ENCODE data around the gene RBM26.

Gene RBM26

GRCh38 chr13:79376843-79377242 is 29.2 kb downstream of the RBM26 start:
- Histone ChIP-seq H3K27ac (ENCODE audit: low read length) (no peak overlapping the region), H3K4me2 (ENCODE audit: low read depth, low read length) (no peak overlapping the region), H3K79me2 (ENCODE audit: low read length) (peaks cover 74% of the 10 kb centered on the region), H3K9me2 (replicated peaks; ENCODE audit: insufficient read depth, low read length) (no peaks in the 10 kb centered on the region), H3K36me3 (replicated peaks; ENCODE audit: insufficient read depth, low read length) (peaks cover 6% of the 10 kb centered on the region; the same call in 1 of the 2 replicates), H4K20me1 (ENCODE audit: insufficient read depth, low read length) (peaks cover 15% of the 10 kb centered on the region; the same call in 1 of the 2 replicates), H3K4me1 (ENCODE audit: low read length) (0 out of 2 replicates have a peak, but pooled peaks cover 5% of the 10 kb centered on the region), H3K27me3 (replicated peaks; ENCODE audit: insufficient read depth, low read length) (no peaks in the 10 kb centered on the region), H2AFZ (ENCODE audit: low read length) (no peak overlapping the region), H3K9ac (ENCODE audit: low read length) (no peak overlapping the region), H3F3A (ENCODE audit: insufficient read depth, low read length) (no peaks in the 10 kb centered on the region; the same call in 1 of the 2 replicates), H3K4me3 (ENCODE audit: low read length) (no peak overlapping the region), H3K9me3 (replicated peaks; ENCODE audit: insufficient read depth, low read length) (no peaks in the 10 kb centered on the region)
- no peak for DNase-seq
- TF ChIP-seq EZH2 (optimal IDR thresholded peaks at IDR 0.05; ENCODE audit: low read depth, low read length) (no peak), CTCF (IDR thresholded peaks at IDR 0.05; ENCODE audit: low read length) (no peak), EZH2phosphoT487 (IDR thresholded peaks at IDR 0.05; ENCODE audit: low read length) (no peak)

GRCh38 chr13:79374578-79374977 is 31.5 kb downstream of the RBM26 start:
- TF ChIP-seq EZH2phosphoT487 (IDR thresholded peaks at IDR 0.05; ENCODE audit: low read length) (no peak), EZH2 (optimal IDR thresholded peaks at IDR 0.05; ENCODE audit: low read depth, low read length) (no peak), CTCF (IDR thresholded peaks at IDR 0.05; ENCODE audit: low read length) (no peak)
- Histone ChIP-seq H3K4me3 (ENCODE audit: low read length) (no peak overlapping the region), H3F3A (ENCODE audit: insufficient read depth, low read length) (no peaks in the 10 kb centered on the region; the same call in 1 of the 2 replicates), H3K4me2 (ENCODE audit: low read depth, low read length) (no peak overlapping the region), H3K36me3 (replicated peaks; ENCODE audit: insufficient read depth, low read length) (peaks cover 10% of the 10 kb centered on the region), H4K20me1 (ENCODE audit: insufficient read depth, low read length) (peaks cover 6% of the 10 kb centered on the region; the same call in 1 of the 2 replicates), H3K27me3 (replicated peaks; ENCODE audit: insufficient read depth, low read length) (no peaks in the 10 kb centered on the region), H3K27ac (ENCODE audit: low read length) (no peak overlapping the region), H3K9ac (ENCODE audit: low read length) (no peak overlapping the region), H3K9me2 (replicated peaks; ENCODE audit: insufficient read depth, low read length) (no peaks in the 10 kb centered on the region), H3K79me2 (ENCODE audit: low read length) (peaks cover 73% of the 10 kb centered on the region), H2AFZ (ENCODE audit: low read length) (no peak overlapping the region), H3K9me3 (replicated peaks; ENCODE audit: insufficient read depth, low read length) (no peaks in the 10 kb centered on the region), H3K4me1 (ENCODE audit: low read length) (no peaks in the 10 kb centered on the region)
- DNase-seq, result no peak

- no peak overlapping the region for H3K4me3 ChIP-seq (ENCODE audit: low read length)
- no peak overlapping the region for H3K4me2 ChIP-seq (ENCODE audit: low read depth, low read length)
- H2AFZ ChIP-seq (ENCODE audit: low read length), result no peak overlapping the region
- no peaks in the 10 kb centered on the region for H3K27me3 ChIP-seq (replicated peaks; ENCODE audit: insufficient read depth, low read length)
- H4K20me1 ChIP-seq (ENCODE audit: insufficient read depth, low read length), result peaks cover 4% of the 10 kb centered on the region; the same call in 1 of the 2 replicates
- TF ChIP-seq EZH2phosphoT487 (IDR thresholded peaks at IDR 0.05; ENCODE audit: low read length) (no peak), EZH2 (optimal IDR thresholded peaks at IDR 0.05; ENCODE audit: low read depth, low read length) (no peak), CTCF (IDR thresholded peaks at IDR 0.05; ENCODE audit: low read length) (no peak)
- no peaks in the 10 kb centered on the region for H3K9me3 ChIP-seq (replicated peaks; ENCODE audit: insufficient read depth, low read length)
- DNase-seq, result no peak
- peaks cover 10% of the 10 kb centered on the region for H3K36me3 ChIP-seq (replicated peaks; ENCODE audit: insufficient read depth, low read length)
- H3K9ac ChIP-seq (ENCODE audit: low read length), result no peak overlapping the region
- no peaks in the 10 kb centered on the region; the same call in 1 of the 2 replicates for H3F3A ChIP-seq (ENCODE audit: insufficient read depth, low read length)
- no peaks in the 10 kb centered on the region for H3K4me1 ChIP-seq (ENCODE audit: low read length)
- H3K9me2 ChIP-seq (replicated peaks; ENCODE audit: insufficient read depth, low read length), result no peaks in the 10 kb centered on the region
- peaks cover 67% of the 10 kb centered on the region for H3K79me2 ChIP-seq (ENCODE audit: low read length)
- no peak overlapping the region for H3K27ac ChIP-seq (ENCODE audit: low read length)
These were observed 32.1 kb downstream of the RBM26 start for GRCh38 chr13:79373916-79374315.
